GM21367 (cell line): ENCODE data around the gene NRSN2.
A peak's percentile ranks its signal among the peaks of the same experiment; 100 is the strongest.
"Not testable (repeated sequence)": the region's sequence is repeated elsewhere in the genome, so short reads cannot be mapped to it uniquely, and the experiment has no call there.

Experiments
- ATAC-seq: cut with Tn5 transposase; IDR thresholded peaks from one replicate; pipeline ENCODE4 v1.9.1; 2021; ENCODE audit not compliant: unreplicated experiment

NRSN2 gene

DNA sequence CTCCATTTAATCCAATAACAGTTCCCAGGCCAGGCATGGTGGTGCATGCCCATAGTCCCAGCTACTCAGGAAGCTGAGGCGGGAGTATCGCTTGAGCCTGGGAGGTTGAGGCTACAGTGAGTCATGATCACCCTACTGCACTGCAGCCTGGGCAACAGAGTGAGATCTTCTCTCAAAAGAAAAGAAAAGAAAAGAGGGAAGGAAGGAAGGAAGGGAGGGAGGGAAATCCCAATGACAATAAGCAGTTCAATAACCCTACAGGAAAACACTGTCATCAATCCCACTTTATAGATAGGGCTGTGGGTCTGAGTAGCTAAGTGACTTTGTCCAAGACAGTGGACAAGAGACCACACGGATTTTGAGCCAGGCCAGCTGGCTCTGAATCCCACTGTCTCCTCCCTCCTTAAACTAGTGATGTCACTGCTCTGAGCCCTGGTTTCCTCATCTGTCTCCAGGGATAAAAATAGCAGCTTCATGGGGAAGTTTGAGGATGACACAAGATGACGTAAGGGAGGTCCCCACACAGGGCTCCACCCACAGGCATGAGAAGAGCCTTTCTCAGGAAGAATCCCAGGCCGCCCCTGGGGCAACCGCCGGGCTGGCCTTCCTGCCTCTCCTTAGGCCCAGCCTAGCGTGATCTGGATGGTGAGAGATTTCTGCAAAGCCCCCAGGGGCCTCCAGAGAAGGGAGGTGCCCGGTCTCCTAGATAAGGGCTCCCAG, 26.4 kb downstream of the NRSN2 start:
- ATAC-seq, result no peak

DNA sequence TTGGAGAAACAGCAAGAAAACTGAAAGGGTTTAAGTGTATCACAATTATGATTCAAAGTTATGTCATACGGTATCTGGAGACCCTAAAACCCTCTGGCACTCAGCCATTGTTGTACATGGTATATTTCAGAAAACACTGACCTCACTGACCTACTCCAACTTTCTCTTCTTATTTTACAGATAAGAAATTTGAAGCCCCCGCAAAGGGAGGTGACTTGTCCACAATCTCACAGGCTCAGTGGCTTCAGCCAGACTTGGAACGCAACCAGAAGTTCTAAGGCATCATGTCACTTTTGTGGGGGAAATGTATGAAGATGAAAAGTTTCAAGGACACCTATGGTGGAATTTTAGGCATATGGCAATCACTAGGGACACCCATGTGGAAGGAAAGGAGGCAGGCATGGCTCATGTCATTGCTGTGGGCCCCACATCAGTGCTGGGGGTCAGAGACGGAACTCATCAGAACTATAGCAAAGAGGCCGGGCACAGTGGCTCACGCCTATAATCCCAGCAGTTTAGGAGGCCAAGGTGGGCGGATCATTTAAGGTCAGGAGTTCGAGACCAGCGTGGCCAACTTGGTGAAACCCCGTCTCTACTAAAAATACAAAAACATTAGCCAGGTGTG, 28.5 kb downstream of the NRSN2 start:
- ATAC-seq, result no peak

- no peak for ATAC-seq
These were observed 29.2 kb downstream of the NRSN2 start for GRCh38 chr20:376089-376488.

GRCh38 chr20:376750-377149, 29.8 kb downstream of the NRSN2 start:
- no peak for ATAC-seq

DNA sequence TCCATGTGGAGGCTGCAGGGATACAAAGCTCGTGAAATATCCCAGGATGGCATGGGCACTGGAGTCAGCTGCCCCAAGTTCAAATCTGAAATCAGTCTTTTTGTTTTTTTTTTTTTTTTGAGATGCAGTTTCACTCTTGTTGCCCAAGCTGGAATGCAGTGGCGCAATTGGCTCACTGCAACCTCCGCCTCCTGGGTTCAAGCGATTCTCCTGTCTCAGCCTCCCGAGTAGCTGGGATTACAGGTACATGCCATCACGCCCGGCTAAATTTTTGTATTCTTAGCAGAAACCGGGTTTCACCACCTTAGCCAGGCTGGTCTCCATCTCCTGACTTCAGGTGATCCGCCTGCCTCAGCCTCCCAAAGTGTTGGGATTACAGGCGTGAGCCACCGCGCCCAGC, 30.7 kb downstream of the NRSN2 start:
- not testable (repeated sequence) for ATAC-seq

DNA sequence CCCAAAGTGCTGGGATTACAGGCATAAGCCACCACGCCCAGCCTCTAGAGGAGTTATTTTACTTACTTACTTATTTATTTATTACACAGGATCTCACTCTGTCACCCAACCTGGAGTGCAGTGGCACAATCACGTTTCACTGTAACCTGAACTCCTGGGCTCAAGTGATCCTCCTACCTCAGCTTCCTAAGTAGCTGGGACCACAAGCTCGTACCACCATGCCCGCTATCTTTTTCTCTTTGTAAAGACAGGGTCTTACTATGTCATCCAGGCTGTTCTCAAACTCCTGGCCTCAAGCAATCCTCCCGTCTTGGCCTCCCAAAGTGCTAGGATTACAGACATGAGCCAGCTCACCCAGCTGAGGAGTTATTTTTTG, 32.0 kb downstream of the NRSN2 start:
- no peak for ATAC-seq

- ATAC-seq, result peak; percentile 41
These were observed 34.1 kb downstream of the NRSN2 start for GRCh38 chr20:380763-381580.

- peak; percentile 52 for ATAC-seq
These were observed 34.8 kb downstream of the NRSN2 start for GRCh38 chr20:381581-382290.

GRCh38 chr20:382291-383115, 35.6 kb downstream of the NRSN2 start:
- ATAC-seq, result peak; percentile 2

DNA sequence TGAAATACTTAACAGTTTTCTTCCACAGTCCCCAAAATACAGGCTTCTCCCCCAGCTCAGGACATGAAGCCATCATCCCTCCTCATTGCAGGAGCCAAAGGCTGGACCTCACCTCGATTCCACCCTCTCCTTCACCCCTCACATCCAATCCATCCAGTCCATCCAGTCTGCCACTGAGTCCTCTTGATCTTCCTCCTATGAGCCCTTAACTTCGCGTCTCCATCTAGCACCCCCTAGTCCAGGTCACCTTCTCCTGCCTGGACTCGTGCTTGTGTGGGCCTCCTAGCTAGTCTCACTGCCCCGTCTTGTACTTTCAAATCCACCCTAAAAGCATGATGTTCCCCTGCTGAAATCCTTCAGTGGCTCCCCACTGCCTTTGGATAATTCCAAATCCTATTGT, 37.0 kb downstream of the NRSN2 start:
- no peak for ATAC-seq

DNA sequence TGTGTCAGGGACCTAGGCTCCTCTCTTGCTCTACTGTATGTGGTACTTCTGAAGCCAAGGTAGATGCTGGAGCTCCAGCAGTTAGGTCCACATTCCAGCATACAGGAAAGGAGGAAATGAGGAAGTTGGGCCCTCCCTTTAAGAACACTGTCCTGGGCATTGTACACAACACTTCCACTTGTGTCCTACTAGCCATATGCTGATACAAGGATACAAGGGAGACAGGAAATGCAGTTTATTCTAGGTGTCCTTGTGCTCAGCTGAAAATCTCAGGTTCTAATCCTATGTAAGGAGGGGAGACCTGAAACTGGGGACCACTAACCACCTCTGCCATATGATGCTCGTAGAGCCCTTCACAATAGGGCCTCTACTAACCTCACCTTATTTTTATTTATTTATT, 37.8 kb downstream of the NRSN2 start:
- no peak for ATAC-seq

DNA sequence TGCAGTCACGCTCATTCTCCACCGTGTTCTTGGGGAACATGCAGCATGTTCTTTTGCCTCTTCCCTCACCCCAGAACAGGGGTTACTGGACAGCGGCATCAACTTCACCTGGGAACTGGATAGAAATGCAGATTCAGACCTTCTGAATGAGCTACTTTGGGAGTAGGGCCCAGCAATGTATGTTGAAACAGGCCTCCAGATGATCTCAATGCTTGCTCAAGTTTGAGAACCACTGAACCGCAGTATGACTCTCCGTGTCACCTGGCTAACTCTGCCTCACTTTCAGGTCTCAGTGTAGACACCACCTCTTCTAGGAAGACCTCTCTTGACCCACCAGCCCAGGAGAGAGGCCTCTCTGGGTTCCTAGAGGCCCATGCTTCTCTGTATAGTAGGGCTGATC, 38.5 kb downstream of the NRSN2 start:
- no peak for ATAC-seq

DNA sequence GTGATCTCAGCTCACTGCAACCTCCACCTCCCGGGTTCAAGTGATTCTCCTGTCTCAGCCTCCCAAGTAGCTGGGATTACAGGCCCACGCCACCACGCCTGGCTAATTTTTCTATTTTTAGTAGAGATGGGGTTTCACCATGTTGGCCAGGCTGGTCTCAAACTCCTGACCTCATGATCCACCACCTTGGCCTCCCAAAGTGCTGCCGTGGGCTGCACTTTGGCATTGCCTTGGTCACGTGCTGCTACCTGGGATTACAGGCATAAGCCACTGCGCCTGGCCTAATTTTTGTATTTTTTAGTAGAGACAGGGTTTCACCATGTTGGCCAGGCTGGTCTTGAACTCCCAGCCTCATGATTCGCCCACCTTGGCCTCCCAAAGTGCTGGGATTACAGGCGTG, 39.7 kb downstream of the NRSN2 start:
- ATAC-seq, result not testable (repeated sequence)

DNA sequence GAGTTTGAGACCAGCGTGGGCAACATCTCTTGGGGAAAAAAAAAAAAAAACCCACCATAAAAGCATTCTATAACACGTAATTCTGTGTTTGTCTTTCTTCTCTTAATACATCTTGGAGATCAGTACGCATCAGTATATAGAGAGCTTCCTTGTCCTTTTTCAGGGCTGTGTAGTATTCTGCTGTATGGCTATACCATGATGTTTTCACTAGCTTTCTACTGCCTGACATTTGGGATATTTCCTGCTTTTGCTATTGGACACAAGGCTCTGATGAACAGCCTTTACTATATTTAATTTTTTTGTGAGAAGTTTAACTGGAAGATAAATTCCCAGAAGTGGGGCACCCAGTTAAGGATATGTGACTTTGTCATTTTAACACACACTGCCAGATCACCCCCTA, 40.6 kb downstream of the NRSN2 start:
- ATAC-seq, result no peak

- ATAC-seq, result no peak
These were observed 41.4 kb downstream of the NRSN2 start for GRCh38 chr20:388034-388994.

DNA sequence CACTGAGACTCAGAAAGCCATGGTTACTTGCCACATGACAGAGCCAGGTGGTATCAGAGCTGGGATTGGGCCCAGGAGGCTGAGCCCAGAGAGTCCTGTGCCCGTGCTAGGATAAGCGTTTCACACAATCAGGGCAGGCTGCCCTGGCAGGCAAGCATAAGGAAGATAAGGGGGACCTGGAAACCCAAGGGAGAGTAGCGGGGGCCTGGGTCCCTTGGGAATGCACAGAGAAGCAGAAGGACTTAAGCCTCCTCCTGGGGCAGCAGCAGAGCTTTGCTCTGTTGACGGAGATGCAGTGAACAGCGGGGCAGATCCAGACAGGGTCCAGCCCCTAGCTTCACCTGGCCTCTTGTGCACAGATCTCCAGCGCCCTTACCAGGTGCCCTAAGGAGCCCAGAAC, 42.3 kb downstream of the NRSN2 start:
- ATAC-seq, result no peak

DNA sequence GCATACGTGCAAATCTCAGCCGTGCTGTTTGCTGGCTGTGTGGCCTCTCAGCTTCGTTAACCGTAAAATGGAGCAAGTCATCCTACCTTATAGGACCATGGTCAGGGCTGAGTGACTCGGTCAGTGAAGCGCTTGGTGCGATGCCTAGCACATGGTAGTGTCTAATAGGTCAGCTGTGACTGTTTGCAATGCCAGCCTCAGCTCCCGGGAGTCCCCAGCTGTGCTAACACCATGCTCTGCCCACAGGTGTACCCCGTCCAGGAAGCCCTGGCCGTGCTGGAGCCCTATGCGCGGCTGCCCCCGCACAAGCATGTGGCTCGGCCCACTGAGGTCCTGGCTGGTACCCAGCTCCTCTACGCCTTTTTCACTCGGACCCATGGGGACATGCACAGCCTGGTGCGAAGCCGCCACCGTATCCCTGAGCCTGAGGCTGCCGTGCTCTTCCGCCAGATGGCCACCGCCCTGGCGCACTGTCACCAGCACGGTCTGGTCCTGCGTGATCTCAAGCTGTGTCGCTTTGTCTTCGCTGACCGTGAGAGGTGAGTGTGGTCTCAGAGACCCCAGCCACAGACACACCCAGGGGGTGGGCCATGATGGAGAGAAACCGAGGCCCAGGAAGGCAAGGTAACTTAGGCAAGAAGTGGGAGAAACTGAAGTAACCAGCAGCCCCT, 44.3 kb downstream of the NRSN2 start:
- no peak for ATAC-seq

DNA sequence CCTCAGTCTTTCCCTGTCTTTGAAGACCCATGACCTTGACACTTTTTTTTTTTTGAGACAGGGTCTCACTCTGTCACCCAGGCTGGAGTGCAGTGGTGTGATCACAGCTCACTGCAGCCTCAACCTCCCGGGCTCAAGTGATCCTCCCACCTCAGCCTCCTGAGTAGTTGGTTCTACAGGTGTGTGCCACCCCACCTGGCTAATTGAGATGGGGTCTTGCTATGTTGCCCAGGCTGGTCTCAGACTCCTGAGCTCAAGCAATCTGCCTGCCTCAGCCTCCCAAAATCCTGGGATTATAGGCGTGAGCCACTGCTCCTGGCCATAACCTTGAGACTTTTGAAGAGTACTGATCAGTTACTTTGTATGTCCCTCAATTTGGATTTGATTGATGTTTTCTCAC, 46.4 kb downstream of the NRSN2 start:
- ATAC-seq, result not testable (repeated sequence)

DNA sequence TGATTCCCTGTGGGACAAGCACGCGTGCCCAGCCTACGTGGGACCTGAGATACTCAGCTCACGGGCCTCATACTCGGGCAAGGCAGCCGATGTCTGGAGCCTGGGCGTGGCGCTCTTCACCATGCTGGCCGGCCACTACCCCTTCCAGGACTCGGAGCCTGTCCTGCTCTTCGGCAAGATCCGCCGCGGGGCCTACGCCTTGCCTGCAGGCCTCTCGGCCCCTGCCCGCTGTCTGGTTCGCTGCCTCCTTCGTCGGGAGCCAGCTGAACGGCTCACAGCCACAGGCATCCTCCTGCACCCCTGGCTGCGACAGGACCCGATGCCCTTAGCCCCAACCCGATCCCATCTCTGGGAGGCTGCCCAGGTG, 49.3 kb downstream of the NRSN2 start:
- no peak for ATAC-seq
